Lung (tissue), 12 donors: Measurements from ENCODE around the gene CYS1. TPM values are rescaled to one million over a fixed set of nuclear protein-coding genes. Genes with fewer than 3 reads are reported as not detected.
"Not testable (repeated sequence)": the region's sequence is repeated elsewhere in the genome, so short reads cannot be mapped to it uniquely, and the experiment has no call there.

Experiments used
- ATAC-seq: fragments of 200-7000 bp; cut with Tn5 transposase; one replicate; pipeline ENCODE4 v1.9.1; 2020; ENCODE audit warnings: moderate number of reproducible peaks; ENCODE audit not compliant: insufficient read depth, low FRiP score
- DNase-seq, 3 donors: peaks; one replicate each; pipeline ENCODE4 v3.0.0-alpha.2; 2013 to 2017
- H3K27ac ChIP-seq, 2 donors: one replicate each; pipeline ENCODE4 v1.5.1; 2013; ENCODE audit warnings: mild to moderate bottlenecking in 2 of 2, moderate library complexity in 2 of 2, control low read depth in 1 of 2, inconsistent platforms in 1 of 2, low read depth in 1 of 2, low read length in 1 of 2
- H3K27me3 ChIP-seq, 3 donors: one replicate each; pipeline ENCODE4 v1.5.1; 2013; ENCODE audit warnings: low read length in 2 of 3; ENCODE audit not compliant: control insufficient read depth in 3 of 3, insufficient read depth in 3 of 3
- H3K36me3 ChIP-seq, 4 donors: one replicate each; pipeline ENCODE4 v1.5.1; 2013; ENCODE audit warnings: low read length in 4 of 4, mild to moderate bottlenecking in 1 of 4, moderate library complexity in 1 of 4; ENCODE audit not compliant: control insufficient read depth in 4 of 4, insufficient read depth in 4 of 4
- H3K4me1 ChIP-seq, 5 donors: one replicate each; pipeline ENCODE4 v1.5.1; 2013; ENCODE audit warnings: low read length in 5 of 5, mild to moderate bottlenecking in 2 of 5, moderate library complexity in 1 of 5; ENCODE audit not compliant: control insufficient read depth in 5 of 5, insufficient read depth in 5 of 5
- H3K4me3 ChIP-seq: one replicate; pipeline ENCODE4 v1.5.1; 2013; ENCODE audit warnings: mild to moderate bottlenecking, control low read depth, moderate library complexity
- H3K9ac ChIP-seq, 2 donors: one replicate each; pipeline ENCODE4 v1.5.1; 2013; ENCODE audit warnings: low read length in 2 of 2, control low read depth in 1 of 2; ENCODE audit not compliant: insufficient read depth in 1 of 2
- H3K9me3 ChIP-seq, 4 donors: one replicate each; pipeline ENCODE4 v1.5.1; 2013; ENCODE audit warnings: low read length in 3 of 4, mild to moderate bottlenecking in 1 of 4, moderate library complexity in 1 of 4; ENCODE audit not compliant: control insufficient read depth in 4 of 4, insufficient read depth in 3 of 4
- CTCF ChIP-seq: IDR thresholded peaks from 2 replicates; pipeline ENCODE4 v1.5.1; 2012; ENCODE audit warnings: mild to moderate bottlenecking; ENCODE audit errors: control extremely low read depth, extremely low read depth
- WGBS, 2 donors: extraction: QIAGEN DNeasy Blood & Tissue Kit; methylation state at CpG; one replicate each; pipeline ENCODE4 v1.1.7; 2013; 5-methylcytosine and 5-hydroxymethylcytosine counted together
- polyA plus RNA-seq, 2 donors: library from polyadenylated mRNA; stranded (reverse); fragments of 200-250 nt; gene quantifications; one replicate each; pipeline ENCODE4 v1.2.1, GENCODE V29; 2013
- total RNA-seq, 2 donors: library from RNA; depleted of rRNA in 1 of 2; stranded (reverse); fragments of >200 nt in 1 of 2; gene quantifications; one replicate each; pipeline ENCODE4 v1.2.1, GENCODE V29; 2014 to 2021
- donor health status: control.
- donor health status: control.
- donor health status: Bipolar disorder and iron deficiency.
- donor health status: healthy.
- donor health status: DM: yes; HTN: yes; CAD: no.

Gene CYS1
- total and polyA plus RNA-seq, 4 donors: 0.35 to 5.1 (median 1.0) TPM

DNA sequence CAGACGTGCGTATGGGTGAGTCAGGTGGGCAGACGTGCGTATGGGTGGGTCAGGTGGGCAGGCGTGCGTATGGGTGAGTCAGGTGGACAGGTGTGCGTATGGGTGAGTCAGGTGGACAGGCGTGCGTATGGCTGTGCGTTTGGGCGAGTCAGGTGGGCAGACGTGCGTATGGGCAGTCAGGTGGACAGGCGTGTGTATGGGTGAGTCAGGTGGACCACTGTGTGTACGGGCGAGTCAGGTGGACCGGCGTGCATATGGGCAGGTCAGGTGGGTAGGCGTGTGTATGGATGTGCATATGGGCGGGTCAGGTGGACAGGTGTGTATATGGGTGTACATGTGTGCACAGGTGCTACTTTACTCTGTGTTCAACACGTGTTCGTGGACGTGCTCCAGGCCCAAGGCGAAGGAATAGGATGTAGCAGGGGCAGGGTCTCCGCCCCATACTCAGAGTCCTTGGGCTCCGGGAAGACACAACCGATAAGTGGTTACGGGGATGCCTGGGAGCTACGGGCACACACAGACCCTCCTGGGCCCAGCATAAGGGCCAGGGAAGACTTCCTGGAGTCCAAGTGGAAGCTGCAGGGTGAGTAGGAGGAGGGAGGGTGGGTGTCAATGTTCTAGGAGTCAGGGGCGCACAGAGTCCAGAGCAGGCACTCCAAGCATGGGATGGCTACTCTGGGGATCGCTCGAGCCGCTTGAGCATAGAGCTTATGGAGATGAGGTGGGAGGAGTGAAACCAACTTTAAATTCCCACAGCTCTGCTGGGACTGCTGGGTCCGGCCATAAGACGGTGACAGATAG is 64.0 kb downstream of the CYS1 start:
- no peak for TF ChIP-seq CTCF
- H3K9ac ChIP-seq: no peak overlapping the region
- no peak for ATAC-seq
- no peaks in the 10 kb centered on the region for H3K27me3 ChIP-seq
- H3K36me3 ChIP-seq: no peaks in the 10 kb centered on the region
- H3K9me3 ChIP-seq: no peaks in the 10 kb centered on the region
- 94 to 97% methylated on average over 35 of the region's 35 CpGs for WGBS, 2 donors
- H3K4me1 ChIP-seq: no peaks in the 10 kb centered on the region
- no peak overlapping the region for H3K4me3 ChIP-seq
- no peak overlapping the region for H3K27ac ChIP-seq
- no peak for DNase-seq

DNA sequence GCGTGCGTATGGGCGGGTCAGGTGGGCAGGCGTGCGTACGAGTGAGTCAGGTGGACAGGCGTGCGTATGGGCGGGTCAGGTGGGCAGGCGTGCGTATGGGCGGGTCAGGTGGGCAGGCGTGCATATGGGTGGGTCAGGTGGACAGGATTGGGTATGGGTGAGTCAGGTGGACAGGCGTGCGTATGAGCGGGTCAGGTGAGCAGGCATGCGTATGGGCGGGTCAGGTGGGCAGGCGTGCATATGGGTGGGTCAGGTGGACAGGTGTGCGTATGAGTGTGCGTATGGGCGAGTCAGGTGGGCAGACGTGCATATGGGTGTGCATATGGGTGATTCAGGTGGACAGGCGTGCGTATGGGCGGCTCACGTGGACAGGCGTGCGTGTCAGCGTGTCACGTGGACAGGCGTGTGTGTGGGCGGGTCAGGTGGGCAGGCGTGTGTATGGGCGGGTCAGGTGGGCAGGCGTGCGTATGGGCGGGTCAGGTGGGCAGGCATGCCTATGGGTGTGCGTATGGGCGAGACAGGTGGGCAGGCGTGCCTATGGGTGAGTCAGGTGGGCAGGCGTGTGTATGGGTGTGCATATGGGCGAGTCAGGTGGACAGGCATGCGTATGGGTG is 64.7 kb downstream of the CYS1 start:
- not testable (repeated sequence) for ATAC-seq, DNase-seq
- WGBS, 2 donors: 97 to 98% methylated on average over 41 to 44 of the region's 44 CpGs

GRCh38 chr2:10014418-10015190 is 65.6 kb downstream of the CYS1 start:
- H3K4me1 ChIP-seq: peaks cover 0 to 10% (median 5%) of the 10 kb centered on the region in 5 donors
- H3K4me3 ChIP-seq: no peak overlapping the region
- no peak for TF ChIP-seq CTCF
- no peaks in the 10 kb centered on the region for H3K9me3 ChIP-seq
- ATAC-seq (no peak), DNase-seq (no peak)
- H3K27me3 ChIP-seq: no peaks in the 10 kb centered on the region
- no peak overlapping the region for H3K9ac ChIP-seq
- H3K27ac ChIP-seq: no peak overlapping the region
- WGBS, 2 donors: 95 to 98% methylated on average over 42 of the region's 42 CpGs
- no peaks in the 10 kb centered on the region for H3K36me3 ChIP-seq

More for the DNA sequence above, 64.7 kb downstream of the CYS1 start:
- not testable (repeated sequence) for H3K27me3 ChIP-seq, H3K9ac ChIP-seq, H3K27ac ChIP-seq, H3K36me3 ChIP-seq, H3K9me3 ChIP-seq, H3K4me3 ChIP-seq, H3K4me1 ChIP-seq

DNA sequence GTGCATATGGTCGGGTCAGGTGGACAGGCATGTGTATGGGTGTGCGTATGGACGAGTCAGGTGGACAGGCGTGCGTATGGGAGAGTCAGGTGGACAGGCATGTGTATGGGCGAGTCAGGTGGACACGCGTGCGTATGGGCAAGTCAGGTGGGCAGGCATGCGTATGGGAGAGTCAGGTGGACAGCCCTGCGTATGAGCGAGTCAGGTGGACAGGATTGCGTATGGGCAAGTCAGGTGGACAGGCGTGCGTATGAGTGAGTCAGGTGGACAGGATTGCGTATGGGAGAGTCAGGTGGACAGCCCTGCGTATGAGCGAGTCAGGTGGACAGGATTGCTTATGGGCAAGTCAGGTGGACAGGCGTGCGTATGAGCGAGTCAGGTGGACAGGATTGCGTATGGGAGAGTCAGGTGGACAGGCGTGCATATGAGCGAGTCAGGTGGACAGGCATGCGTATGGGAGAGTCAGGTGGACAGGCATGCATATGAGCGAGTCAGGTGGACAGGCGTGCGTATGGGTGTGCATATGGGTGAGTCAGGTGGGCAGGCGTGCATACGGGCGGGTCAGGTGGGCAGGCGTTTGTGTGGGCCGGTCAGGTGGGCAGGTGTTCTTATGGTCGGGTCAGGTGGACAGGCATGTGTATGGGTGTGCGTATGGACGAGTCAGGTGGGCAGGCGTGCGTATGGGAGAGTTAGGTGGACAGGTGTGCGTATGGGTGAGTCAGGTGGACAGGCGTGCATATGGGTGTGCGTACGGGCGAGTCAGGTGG is 66.4 kb downstream of the CYS1 start:
- not testable (repeated sequence) for DNase-seq, ATAC-seq
- 95 to 98% methylated on average over 43 of the region's 43 CpGs for WGBS, 2 donors

More for the DNA sequence above, 66.4 kb downstream of the CYS1 start:
- peaks cover 0 to 15% (median 5%) of the 10 kb centered on the region in 5 donors for H3K4me1 ChIP-seq
- H3K36me3 ChIP-seq, H3K4me3 ChIP-seq, H3K27me3 ChIP-seq, H3K9me3 ChIP-seq, H3K27ac ChIP-seq, H3K9ac ChIP-seq: not testable (repeated sequence)
